ENCODE measurements around the gene CCDC85A.

DNA sequence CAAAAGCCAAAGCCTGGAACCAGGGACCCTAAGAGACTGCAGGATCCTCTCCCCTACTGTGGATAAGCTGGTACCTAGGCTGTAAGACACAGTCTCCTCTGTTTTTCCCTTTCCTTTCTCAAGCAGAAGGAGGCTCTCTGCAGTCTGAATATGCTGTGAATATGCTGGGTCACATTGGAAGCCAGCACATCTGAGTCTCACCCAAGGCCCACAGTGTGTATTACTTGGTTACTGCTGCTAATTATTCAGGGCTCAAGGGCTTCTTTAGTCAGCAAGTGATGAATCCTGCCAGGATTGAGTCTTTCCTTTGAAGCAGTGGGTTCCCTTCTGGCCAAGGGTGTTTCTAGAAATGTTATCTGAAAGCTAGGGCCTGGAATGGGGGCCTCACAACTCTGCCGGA is 60.7 kb downstream of the CCDC85A start:
- TF ChIP-seq, protein P1, sequence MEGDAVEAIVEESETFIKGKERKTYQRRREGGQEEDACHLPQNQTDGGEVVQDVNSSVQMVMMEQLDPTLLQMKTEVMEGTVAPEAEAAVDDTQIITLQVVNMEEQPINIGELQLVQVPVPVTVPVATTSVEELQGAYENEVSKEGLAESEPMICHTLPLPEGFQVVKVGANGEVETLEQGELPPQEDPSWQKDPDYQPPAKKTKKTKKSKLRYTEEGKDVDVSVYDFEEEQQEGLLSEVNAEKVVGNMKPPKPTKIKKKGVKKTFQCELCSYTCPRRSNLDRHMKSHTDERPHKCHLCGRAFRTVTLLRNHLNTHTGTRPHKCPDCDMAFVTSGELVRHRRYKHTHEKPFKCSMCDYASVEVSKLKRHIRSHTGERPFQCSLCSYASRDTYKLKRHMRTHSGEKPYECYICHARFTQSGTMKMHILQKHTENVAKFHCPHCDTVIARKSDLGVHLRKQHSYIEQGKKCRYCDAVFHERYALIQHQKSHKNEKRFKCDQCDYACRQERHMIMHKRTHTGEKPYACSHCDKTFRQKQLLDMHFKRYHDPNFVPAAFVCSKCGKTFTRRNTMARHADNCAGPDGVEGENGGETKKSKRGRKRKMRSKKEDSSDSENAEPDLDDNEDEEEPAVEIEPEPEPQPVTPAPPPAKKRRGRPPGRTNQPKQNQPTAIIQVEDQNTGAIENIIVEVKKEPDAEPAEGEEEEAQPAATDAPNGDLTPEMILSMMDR (IDR thresholded peaks at IDR 0.05): no peak
- no peak for TF ChIP-seq POLR2A (IDR thresholded peaks at IDR 0.05)

All from ovary (tissue), 3 donors.